ENCODE results near the gene PPP1R7.

- no peak for TF ChIP-seq POLR2A (IDR thresholded peaks at IDR 0.05; ENCODE audit: low read length)
- no peak for TF ChIP-seq GATA1 (IDR thresholded peaks at IDR 0.05; ENCODE audit: low read depth, low read length)
Observed at GRCh38 chr2:241126201-241126611, 24.1 kb upstream of the PPP1R7 start.

All from erythroblast (primary cell).